GM12891 (cell line): ENCODE results near the gene LSM14B.

ENCODE experiments used
- POLR2A ChIP-seq: IDR thresholded peaks from 2 replicates; pipeline ENCODE4 v1.6.1; 2011; ENCODE audit warnings: low read depth, low read length, control low read depth
- POLR2AphosphoS5 ChIP-seq: IDR thresholded peaks from 2 replicates; pipeline ENCODE4 v1.6.1; 2011; ENCODE audit warnings: low read depth, low read length, control low read depth
- SPI1 ChIP-seq: IDR thresholded peaks from 2 replicates; pipeline ENCODE4 v1.6.1; 2011; ENCODE audit warnings: low read depth, low read length, control low read depth

DNA sequence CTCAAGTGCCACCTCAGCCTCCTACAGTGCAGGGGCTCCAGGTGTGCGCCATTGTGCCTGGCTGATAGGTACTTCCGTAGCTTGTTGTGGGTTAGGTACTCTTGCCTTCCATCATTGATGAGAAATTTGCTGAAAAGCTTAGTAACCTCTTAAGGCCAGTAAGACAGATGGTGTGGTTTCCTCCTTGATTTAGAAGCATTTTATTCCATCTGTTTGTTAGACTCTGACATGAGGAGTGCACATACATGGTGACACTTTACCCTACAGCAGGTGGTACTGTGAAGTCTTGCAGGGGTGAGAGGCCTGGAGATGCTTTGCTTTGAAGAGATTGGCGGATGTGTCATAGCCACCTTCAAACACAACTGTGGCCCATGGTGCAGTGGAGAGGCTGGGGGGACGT is 45.8 kb downstream of the LSM14B start:
- TF ChIP-seq POLR2A (no peak), POLR2AphosphoS5 (no peak), SPI1 (no peak)
